GM13976 (cell line): ENCODE data around the gene JOSD1.

Source experiments
- DNase-seq: peaks from one replicate; pipeline ENCODE4 v3.0.0; 2012; ENCODE audit warnings: low spot score
- in situ Hi-C: fragments of 300-500 bp; cut with MboI; formaldehyde crosslinking; loops from one replicate; pipeline ENCODE4 v1.12.0; 2022; ENCODE audit warnings: low sequenced_read_pairs, mixed read lengths, inconsistent platforms; ENCODE audit not compliant: unreplicated experiment
- TF ChIP-seq, protein P1 (sequence below): IDR thresholded peaks from 2 replicates; pipeline ENCODE4 v1.5.1; 2012; ENCODE audit warnings: borderline replicate concordance, mild to moderate bottlenecking; ENCODE audit not compliant: insufficient read depth; ENCODE audit errors: extremely low read depth, missing control alignments, control extremely low read depth

Gene JOSD1

DNA sequence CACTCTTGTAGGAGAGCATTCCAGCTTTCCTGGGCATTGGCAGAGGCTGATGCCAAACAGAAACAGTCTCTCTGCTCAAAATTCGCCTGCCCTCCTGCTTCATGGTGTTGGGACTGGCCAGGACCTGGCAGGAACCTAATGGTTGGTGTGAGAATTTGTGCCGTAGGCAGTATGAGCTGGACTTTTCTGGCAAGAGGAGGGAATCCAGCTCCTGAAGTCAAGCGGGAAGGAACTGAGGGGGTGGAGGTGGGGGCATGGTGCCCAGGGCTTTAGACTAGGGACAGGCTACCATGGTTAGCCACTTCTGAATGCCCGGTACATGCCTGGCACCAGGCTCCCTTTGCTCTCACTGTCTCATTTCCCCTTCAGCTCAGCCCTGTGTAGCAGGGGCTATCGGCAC lies 25.9 kb downstream of the JOSD1 start:
- no peak for DNase-seq
- in situ Hi-C loops, result no loop called here
- TF ChIP-seq, protein P1, sequence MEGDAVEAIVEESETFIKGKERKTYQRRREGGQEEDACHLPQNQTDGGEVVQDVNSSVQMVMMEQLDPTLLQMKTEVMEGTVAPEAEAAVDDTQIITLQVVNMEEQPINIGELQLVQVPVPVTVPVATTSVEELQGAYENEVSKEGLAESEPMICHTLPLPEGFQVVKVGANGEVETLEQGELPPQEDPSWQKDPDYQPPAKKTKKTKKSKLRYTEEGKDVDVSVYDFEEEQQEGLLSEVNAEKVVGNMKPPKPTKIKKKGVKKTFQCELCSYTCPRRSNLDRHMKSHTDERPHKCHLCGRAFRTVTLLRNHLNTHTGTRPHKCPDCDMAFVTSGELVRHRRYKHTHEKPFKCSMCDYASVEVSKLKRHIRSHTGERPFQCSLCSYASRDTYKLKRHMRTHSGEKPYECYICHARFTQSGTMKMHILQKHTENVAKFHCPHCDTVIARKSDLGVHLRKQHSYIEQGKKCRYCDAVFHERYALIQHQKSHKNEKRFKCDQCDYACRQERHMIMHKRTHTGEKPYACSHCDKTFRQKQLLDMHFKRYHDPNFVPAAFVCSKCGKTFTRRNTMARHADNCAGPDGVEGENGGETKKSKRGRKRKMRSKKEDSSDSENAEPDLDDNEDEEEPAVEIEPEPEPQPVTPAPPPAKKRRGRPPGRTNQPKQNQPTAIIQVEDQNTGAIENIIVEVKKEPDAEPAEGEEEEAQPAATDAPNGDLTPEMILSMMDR, result no peak

DNA sequence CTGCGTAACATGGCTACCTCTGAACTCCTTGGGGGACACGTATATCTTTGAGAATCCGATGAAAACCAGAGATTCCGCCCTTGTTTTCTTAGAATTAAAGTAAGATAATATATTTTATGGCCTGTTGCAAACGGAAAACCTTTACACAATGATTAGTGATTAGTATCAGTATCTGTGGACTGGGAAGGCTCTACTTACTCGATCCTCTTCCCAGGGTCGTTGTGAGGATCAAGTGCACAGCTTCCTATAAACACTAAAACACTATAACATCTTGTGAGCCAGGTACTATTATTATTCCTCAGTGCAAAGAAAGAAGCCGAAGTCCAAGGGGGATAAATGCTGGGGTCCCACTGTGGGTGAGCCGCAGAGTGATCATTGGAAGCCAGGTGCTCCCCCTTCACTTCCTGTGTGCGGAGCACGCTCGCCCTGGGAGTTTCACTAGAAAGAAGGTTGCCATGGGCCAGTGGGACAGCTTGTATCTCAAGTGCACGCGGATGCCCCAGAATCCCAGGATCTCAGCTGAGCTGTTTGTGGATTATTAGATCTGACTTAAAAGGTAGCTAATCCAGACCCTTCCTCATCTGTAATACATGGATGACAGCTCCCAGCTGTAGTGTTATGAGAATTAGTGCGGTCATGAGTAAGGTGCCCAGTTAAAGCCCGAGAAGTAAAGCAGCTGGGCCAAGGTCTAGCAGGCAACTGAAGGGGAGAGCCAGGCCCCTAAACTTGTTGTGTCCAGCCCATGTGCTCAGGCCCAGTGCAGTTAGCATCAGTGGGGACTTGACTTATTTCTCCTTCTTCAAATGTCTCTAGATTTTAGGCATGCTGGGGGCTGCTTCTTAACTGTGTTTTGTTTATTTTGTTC lies 43.5 kb downstream of the JOSD1 start:
- TF ChIP-seq, protein P1, result no peak
- in situ Hi-C loops, result no loop called here
- peak; percentile 60 for DNase-seq

DNA sequence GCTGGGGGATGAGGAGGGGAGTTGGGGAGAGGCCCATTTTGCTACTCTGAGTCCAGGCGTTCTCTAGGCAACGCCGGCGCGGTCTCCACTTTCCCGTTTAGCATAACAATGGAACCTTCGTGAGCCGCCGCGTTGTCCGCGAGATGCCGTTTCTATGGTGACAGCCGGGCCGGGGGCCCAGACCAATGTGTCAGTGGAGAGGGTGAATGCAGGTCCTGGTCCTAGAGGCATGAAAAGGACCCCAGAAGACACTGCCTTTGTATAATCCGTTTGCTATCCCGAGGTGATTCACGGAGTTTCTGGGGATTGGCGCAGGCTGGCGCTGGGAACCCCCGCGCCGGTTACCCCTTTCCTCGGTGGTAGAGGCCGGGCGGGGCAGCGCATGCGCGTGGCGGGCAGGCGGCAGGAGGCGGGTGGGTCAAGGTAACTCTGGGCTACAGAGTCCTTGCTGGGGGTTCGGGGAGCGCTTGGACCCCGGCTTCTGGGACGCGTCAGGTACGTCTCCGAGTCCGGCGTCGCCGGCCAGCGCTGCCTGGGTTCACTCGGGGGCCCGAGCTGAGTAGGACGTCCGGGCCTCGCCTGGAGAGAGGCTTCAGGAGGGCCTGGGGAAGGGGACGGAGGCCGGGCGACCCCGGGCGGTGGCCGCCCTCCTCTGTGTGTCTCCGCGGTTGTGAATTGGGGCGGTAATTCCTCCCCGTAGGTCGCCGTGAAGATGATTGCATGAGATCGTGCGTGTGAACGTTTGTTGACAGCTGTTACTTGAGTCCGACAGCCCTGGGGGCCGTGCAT lies 44.3 kb downstream of the JOSD1 start, which contains the start of the genes CBY1 and FAM227A:
Gene CBY1, plus strand, starts transcription at position 383 of the 789 bp plus-strand sequence. CDS start 11,417 bp downstream, outside the sequence.
Gene FAM227A, minus strand, starts transcription at position 137 of the 789 bp plus-strand sequence. CDS start 6,224 bp downstream, outside the sequence.
- TF ChIP-seq, protein P1, result no peak
- DNase-seq, result peak; percentile 98
- in situ Hi-C loops, result no loop called here

DNA sequence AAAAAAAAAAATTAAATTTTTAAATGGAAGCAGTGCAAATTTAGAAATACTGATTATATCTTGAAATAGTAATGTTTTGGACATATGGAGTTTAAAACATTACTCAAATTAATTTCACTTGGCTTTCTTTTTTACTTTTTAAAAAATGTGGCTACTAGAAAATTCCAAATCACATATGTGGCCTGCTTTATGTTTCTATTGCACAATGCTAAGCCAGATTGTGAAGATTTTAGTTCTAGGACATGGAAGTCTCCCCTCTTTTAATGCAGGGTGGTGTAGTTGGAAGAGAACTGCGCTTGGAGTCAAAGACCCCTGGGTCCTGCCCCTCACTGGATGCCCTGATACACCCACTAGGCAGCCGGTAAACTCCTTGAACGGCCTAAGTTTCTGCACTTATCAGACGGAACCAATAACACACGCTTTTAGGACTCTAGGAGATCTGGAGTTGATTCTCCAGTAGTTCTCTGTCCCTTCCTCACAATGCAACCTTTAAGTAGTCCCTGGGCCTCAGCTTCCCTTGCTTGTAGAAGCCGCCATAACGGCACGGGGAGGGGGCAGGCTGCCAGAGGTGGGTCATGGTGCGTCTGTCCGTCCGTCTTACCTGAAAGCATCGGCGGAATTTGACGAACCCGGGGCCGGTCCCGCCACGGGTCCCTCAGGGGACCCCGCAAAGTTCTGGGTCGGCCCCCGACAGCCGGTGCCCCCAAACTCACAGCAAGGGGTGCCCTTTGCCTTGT lies 45.1 kb downstream of the JOSD1 start:
- in situ Hi-C loops, result no loop called here
- no peak for DNase-seq
- TF ChIP-seq, protein P1, result no peak

DNA sequence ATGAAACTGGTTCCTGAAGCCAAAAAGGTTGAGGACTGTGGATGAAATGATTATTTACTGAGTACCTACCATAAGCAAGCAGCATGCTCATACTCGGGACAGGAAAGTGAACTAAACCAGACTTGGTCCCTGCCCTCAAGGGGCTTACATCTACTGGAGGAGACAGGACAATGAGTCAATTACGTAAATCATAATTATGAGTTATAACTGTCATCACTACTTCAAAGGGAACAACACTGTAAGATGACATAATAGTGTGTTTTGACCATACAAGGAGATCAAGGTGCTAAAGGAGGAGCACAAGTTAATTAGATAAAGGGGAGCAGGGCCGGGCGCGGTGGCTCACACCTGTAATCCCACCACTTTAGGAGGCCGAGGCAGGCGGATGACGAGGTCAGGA lies 47.0 kb downstream of the JOSD1 start:
- TF ChIP-seq, protein P1, result no peak
- no peak for DNase-seq
- in situ Hi-C loops, result no loop called here

DNA sequence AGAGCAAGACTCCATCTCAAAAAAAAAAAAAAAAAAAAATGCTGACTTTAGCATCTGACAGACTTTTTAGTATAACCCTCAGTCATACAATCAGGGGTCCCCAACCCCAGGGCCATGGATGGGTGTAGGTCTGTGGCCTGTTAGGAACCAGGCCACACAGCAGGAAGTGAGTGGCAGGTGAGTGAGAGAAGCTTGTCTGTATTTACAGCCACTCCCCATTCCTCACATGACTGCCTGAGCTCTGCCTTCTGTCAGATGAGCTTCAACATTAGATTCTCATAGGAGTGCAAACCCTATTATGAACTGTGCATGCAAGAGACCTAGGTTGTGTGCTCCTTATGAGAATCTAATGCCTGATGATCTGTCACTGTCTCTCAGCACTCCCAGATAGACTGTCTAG lies 47.9 kb downstream of the JOSD1 start:
- TF ChIP-seq, protein P1, result no peak
- no peak for DNase-seq
- in situ Hi-C loops, result no loop called here
